ENCODE measurements around the gene SCIMP. TPM values are rescaled to one million over a fixed set of nuclear protein-coding genes. Genes with fewer than 3 reads are reported as not detected.

Gene SCIMP
- total RNA-seq (2022; extraction: Qiagen RNA extraction; ENCODE audit: low read depth): not detected in 5 replicates

GRCh38 chr17:5234645-5235576 lies at the start of gene SCIMP:
Gene SCIMP (minus strand): TSS chr17:5234860. CDS start chr17:5234755, 105 bp downstream.

GRCh38 chr17:5281814-5282641 lies 47.4 kb upstream of the SCIMP start, which contains the start of gene RABEP1:
Gene RABEP1 (plus strand): TSS chr17:5282284. CDS start chr17:5282487, 203 bp downstream.

GRCh38 chr17:5191541-5192417 lies 42.9 kb downstream of the SCIMP start, which contains the start of gene ZNF594:
Gene ZNF594 (minus strand): TSS chr17:5191868. CDS start chr17:5184256, 7,612 bp downstream.

Other genes with a start within 250 kb of the SCIMP start
- 28.3 to 35.1 TPM (median 32.7 TPM) in 5 replicates for gene CAMTA2, start 247.2 kb downstream of the SCIMP start, total RNA-seq (2022; extraction: Qiagen RNA extraction; ENCODE audit: low read depth)
- gene INCA1, start 237.3 kb downstream of the SCIMP start, total RNA-seq (2022; extraction: Qiagen RNA extraction; ENCODE audit: low read depth): 1.1 to 1.9 TPM (median 1.6 TPM) in 5 replicates
- 96.7 to 125 TPM (median 115 TPM) in 5 replicates for gene KIF1C, start 236.9 kb downstream of the SCIMP start, total RNA-seq (2022; extraction: Qiagen RNA extraction; ENCODE audit: low read depth)
- 0.42 to 1.0 TPM (median 0.70 TPM) in 5 replicates for gene SLC52A1, start 199.4 kb downstream of the SCIMP start, total RNA-seq (2022; extraction: Qiagen RNA extraction; ENCODE audit: low read depth)
- 0.69 to 1.3 TPM (median 1.0 TPM) in 5 replicates for gene ZFP3, start 156.4 kb downstream of the SCIMP start, total RNA-seq (2022; extraction: Qiagen RNA extraction; ENCODE audit: low read depth)
- gene ZNF232, start 123.0 kb downstream of the SCIMP start, total RNA-seq (2022; extraction: Qiagen RNA extraction; ENCODE audit: low read depth): 3.5 to 4.6 TPM (median 4.2 TPM) in 5 replicates
- gene USP6, start 118.8 kb downstream of the SCIMP start, total RNA-seq (2022; extraction: Qiagen RNA extraction; ENCODE audit: low read depth): 0.02 to 0.05 TPM (median 0.02 TPM) in 3 of 5 replicates, not detected in the others
- gene ZNF594, start 43.0 kb downstream of the SCIMP start, total RNA-seq (2022; extraction: Qiagen RNA extraction; ENCODE audit: low read depth): 0.99 to 1.7 TPM (median 1.5 TPM) in 5 replicates
- gene RABEP1, start 47.4 kb upstream of the SCIMP start, total RNA-seq (2022; extraction: Qiagen RNA extraction; ENCODE audit: low read depth): 39.4 to 43.6 TPM (median 40.7 TPM) in 5 replicates
- gene NUP88, start 184.8 kb upstream of the SCIMP start, total RNA-seq (2022; extraction: Qiagen RNA extraction; ENCODE audit: low read depth): 66.7 to 113 TPM (median 82.9 TPM) in 5 replicates
- 31.4 to 42.7 TPM (median 33.0 TPM) in 5 replicates for gene RPAIN, start 185.3 kb upstream of the SCIMP start, total RNA-seq (2022; extraction: Qiagen RNA extraction; ENCODE audit: low read depth)
- 530 to 590 TPM (median 584 TPM) in 5 replicates for gene C1QBP, start 204.3 kb upstream of the SCIMP start, total RNA-seq (2022; extraction: Qiagen RNA extraction; ENCODE audit: low read depth)
- 23.9 to 31.1 TPM (median 29.1 TPM) in 5 replicates for gene DHX33, start 234.1 kb upstream of the SCIMP start, total RNA-seq (2022; extraction: Qiagen RNA extraction; ENCODE audit: low read depth)

Data from A549 treated with GW870086 at 1 μM for 4 hours (cell line).